Measurements from ENCODE around the gene ADAMTS12.

The ADAMTS12 gene

DNA sequence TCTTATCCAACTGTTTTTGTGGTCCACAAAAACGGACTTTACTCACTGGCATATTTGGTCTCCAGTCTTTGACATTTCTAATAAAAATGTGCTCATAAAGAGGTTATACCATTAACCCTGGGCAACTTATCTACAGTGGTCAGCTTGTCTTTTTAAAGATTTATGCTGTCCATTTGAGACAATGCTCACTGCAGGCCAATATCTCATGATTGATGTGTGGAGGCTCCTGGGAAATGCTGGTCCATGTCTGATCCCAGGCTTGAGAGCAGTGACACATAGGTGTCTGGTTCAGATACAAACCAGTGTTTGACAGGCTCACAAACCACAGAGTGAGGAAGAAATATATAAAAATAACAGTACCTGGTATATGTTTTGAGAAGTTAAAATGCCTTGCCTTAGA lies 270.3 kb downstream of the ADAMTS12 start:
- DNase-seq (ENCODE audit: insufficient read length, low spot score) (no peak), FAIRE-seq (no peak)

DNA sequence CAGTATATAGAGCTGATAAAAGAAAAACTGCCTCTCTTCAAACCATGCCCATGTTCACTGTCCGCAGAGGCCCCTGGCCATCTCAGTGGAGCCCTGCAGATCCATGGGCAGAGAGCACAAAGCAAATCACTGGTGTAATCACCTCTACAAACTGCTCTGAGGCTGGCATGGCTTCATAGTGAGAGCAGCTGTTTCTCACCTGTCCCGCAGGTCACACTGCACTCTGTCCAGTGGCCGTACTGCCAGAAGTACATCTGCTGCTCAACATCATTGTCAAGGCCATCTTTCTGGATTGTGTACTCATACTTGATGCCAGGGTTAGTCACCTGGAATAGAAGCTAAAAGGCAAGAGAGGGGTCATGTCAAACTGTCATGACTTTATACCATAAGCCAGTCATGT lies 277.8 kb downstream of the ADAMTS12 start:
- FAIRE-seq (peak; percentile 28), DNase-seq (ENCODE audit: insufficient read length, low spot score) (no peak)

DNA sequence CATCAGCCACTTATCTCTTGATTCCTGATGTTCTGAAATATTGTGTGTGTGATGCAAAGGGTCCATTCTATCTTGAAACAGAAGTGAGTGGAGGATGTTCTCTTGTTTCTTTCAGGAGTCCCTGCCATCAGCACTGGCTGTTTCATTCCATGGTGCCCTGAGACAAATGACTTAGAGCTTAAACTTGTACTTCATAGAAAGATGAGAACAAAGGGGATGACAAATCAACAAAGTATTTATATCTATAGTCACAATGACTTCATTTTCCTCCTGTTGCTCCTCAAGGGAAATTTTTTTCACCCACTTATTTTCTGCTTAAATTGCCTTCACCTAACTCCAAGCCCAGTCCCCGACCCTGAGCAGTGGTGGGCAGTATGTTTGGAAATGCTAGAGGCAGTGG lies 279.4 kb downstream of the ADAMTS12 start:
- DNase-seq (ENCODE audit: insufficient read length, low spot score) (peak; percentile 54), FAIRE-seq (no peak)

DNA sequence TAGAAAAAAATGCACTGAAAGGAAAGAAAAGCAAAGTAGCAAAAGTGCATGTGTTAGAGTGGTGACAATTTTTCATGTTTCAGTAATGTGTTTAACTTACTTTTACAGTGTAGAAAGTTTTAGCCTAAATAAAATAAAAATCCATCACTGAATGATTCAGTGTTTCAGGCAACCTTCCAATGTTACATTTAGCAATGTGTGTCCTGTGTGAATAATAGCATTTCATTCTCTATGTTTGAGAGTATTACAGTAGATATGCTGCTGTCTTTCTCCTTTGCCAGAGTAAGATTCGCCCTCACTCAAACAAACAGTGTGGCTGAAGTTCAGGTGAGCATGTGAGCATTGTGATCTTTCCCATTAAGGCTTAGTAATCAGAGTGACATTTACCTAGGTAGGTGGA lies 279.9 kb downstream of the ADAMTS12 start:
- peak; percentile 60 for FAIRE-seq
- no peak for DNase-seq (ENCODE audit: insufficient read length, low spot score)

DNA sequence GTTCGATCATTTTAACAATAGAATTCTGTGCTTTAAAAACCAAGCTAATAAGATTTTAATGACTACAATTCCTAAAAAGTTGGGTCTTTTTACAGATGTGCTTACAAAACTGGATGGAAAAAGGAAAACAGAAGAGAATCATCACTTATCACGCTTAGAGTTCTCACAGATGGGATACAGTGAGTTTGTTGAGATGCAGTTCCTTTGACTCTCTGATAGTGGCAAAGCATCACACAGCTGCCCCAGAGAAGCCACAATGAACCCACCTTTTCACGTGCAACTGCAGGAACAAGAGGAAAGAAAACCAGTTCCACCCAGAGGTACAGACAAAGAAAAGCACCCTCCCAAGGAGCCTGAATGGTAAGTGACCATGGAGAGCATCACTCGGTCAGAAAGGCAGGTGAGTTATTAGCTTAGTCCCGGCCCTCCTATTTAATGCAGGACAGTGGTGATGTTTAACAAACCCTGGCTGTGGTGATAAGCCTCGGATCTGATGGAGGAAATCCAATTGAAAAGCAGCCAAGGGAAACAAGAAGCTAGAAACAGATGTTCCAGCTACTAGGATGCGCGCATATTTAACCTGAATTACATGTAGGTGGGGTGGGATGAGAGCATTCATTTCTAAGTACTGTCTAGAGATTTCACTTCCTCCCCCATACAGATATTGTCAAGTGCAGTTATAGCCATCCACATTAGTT lies 283.3 kb downstream of the ADAMTS12 start:
- peak; percentile 79 for FAIRE-seq
- no peak for DNase-seq (ENCODE audit: insufficient read length, low spot score)

DNA sequence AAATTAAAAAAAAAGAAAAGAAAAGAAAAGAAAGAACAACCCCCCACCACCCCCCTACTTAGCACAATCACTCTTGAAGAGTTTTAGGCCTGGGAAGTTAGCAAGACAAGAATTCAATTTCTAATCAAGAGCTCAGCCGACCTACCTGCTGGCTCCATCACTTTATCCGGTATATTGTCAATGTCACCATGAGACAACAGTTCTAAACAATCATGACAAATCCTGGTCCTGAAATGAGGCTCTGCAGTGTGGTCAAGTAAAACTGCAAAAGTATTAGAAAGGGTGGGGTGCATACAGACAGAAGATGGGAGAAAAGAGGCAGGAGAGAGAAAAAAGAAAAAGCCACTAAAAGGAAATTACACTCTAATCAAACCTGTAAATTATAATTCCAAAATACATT lies 287.3 kb downstream of the ADAMTS12 start:
- DNase-seq (ENCODE audit: insufficient read length, low spot score) (no peak), FAIRE-seq (no peak)

DNA sequence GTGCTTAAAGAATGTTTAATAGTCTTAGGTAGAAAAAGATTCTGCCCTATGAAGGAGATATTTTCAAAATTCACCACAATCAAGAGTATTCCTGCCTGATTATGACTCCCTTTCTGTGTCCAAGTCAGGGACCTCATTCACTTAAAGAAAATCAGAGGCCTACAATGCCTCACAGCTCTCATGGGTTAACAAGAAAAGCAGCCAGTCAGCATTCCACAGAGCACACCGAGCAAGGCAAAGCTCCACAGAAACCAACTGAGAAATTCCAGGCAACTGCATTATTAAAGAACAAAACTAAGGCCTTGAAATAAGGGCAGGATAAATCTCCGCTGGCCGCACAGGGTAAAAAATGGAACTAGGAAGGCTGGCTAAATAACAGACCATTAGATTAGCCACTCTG lies 289.9 kb downstream of the ADAMTS12 start:
- DNase-seq (ENCODE audit: insufficient read length, low spot score) (no peak), FAIRE-seq (peak; percentile 4)

DNA sequence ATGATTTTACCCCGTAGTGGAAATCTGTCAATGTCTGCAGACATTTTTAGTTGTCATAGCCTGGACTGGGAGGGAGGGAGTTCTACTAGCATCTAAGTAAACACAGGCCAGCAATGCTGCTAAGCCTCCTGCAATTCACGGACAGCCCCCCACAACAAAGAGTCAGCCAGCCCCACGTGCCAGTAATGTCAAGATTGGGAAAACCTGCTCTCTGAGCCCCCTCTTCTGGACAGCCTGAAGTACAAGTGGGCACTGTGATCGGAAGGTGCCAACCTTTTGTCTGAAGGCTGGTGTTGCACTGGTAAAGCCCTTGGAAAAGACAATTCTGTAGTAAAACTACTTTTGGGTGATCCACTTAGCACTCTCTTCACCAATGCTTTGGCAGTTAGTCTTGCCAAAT lies 296.5 kb downstream of the ADAMTS12 start:
- no peak for FAIRE-seq
- no peak for DNase-seq (ENCODE audit: insufficient read length, low spot score)

DNA sequence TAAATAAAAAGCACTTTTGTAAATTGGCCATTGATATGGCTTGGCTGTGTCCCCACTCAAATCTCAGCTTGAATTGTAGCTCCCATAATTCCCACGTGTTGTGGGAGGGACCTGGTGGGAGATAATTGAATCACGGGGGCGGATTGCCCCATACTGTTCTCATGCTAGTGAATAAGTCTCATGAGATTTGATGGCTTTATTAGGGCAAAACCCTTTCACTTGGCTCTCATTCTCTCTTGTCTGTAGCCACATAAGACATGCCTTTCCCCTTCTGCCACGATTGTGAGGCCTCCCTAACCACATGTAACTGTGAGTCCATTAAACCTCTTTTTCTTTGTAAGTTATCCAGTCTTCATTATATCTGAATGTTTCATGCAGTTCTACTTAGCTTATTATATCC lies 297.8 kb downstream of the ADAMTS12 start:
- DNase-seq (ENCODE audit: insufficient read length, low spot score) (no peak), FAIRE-seq (peak; percentile 67)

DNA sequence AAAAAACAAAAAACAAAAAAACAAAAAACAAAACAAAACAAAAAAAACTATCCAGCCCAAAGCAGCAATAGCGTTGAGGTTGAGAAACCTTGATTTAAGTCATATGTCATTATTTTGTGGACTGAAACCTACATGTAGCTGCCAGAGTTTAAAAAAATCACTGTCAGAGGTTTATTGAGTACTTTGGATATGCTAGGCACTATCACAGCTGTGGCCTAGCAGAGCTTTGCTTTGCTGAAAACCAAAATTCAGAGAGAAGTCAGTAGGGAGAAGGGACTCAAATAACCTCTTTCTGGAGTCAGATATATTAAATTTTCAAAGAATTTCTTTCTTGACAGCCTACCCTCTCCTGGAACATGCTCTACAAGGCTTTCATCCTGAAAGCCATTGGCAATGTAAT lies 299.5 kb downstream of the ADAMTS12 start:
- no peak for FAIRE-seq
- DNase-seq (ENCODE audit: insufficient read length, low spot score) = no peak

DNA sequence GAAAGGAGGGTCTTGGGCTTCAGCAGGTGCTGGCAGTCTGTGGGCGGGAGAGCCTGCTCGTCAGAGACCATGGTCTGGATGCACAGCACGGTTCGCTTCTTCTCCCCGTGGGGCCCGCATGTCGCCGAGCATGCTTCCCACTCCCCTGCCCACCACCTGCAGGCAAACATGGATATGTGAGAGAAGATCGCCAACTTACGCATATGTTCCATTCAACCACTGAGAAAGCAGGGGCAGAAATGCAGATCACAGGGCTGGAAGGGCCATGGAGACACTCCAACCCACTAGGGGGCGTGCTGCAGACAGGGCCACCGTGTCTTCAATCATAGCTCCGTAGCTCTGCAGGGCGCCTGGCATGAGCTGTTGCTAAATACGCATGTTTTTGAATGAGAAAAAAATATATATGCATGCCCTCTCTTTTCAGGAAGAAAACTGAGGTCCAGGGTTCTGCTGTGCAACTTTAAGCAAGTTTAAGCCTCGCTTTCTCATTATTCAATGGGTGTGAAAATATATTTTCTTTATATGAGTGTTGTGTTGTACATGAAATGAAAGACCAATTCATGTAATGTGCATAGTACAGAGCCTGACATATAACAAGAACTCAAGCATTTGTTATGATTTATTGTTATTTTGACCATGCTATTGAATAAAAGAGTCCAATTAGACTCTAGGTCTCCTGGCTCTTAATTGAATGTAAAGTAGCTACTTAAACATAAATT lies 303.0 kb downstream of the ADAMTS12 start:
- DNase-seq (ENCODE audit: insufficient read length, low spot score) (no peak), FAIRE-seq (peak; percentile 23)

DNA sequence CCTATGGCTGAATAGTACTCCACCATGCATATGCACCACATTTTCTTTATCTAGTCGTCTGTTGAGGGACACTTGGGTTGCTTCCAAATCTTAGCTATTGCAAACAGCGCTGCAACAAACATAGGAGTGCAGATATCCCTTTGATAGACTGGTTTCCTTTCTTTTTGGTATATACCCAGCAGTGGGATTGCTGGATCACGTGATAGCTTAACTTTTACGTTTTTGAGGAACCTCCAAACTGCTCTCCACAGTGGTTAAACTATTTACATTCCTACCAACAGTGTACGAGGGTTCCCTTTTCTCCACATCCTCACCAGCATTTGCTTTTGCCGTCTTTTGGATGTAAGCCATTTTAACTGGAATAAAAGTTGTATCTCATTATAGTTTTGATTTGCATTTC lies 308.5 kb downstream of the ADAMTS12 start:
- FAIRE-seq = peak; percentile 69
- no peak for DNase-seq (ENCODE audit: insufficient read length, low spot score)

DNA sequence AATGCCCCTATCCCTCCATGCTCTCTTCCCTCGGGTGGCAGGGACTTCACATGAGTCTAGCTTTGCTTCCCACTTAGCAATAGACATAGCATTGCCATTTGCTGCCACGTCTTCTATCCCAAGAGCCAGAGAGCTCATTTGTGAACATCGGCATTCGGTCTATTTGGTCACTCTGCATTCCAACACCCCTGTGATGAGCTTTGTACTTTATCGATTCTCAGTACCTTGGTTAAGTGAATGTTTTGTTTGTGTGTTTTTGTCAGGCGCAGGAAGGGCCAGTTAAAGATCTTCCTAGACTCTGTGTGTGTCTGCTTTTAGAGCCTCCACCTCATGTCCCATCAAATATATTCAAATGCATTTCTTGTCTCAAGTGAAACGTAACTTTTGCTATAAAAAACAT lies 309.4 kb downstream of the ADAMTS12 start:
- FAIRE-seq = no peak
- DNase-seq (ENCODE audit: insufficient read length, low spot score) = no peak

DNA sequence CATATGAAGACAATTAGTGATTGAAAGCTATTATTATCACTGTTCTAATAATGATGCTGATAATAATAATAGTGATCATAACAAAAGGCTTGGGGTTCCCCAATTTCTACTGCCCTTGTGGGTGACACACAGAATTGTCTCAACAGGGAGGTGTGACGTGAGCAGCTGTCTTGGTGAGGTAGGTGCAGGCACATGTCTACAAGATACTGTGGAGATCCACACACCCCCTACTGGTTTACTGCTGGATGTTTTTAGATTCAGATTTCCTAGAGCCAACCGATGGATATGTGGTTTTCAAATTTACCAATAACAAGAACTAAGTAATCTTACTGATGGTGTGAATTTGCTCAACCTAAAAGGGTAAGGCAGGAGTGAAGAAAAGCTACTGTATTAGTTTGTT lies 312.0 kb downstream of the ADAMTS12 start:
- DNase-seq (ENCODE audit: insufficient read length, low spot score) (no peak), FAIRE-seq (no peak)

DNA sequence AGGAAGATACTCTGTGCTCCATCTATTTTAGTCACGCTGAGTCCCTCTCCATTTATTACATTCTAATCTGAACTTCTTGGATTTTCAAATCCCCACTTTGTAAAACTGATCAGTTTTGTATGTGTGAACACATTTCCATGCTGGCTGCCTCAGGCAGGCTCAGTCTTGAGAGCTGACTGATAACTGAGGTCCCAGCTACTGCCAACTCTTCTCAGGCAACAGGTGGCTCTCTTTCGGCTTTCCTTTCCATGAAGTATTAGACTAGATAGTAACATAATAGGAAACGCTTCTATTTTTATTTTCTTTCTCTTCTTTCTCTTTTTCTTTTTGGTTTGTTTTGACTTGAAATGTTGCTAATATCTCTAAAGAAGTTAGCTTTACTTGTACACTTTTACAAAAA lies 312.6 kb downstream of the ADAMTS12 start:
- FAIRE-seq (no peak), DNase-seq (ENCODE audit: insufficient read length, low spot score) (no peak)

DNA sequence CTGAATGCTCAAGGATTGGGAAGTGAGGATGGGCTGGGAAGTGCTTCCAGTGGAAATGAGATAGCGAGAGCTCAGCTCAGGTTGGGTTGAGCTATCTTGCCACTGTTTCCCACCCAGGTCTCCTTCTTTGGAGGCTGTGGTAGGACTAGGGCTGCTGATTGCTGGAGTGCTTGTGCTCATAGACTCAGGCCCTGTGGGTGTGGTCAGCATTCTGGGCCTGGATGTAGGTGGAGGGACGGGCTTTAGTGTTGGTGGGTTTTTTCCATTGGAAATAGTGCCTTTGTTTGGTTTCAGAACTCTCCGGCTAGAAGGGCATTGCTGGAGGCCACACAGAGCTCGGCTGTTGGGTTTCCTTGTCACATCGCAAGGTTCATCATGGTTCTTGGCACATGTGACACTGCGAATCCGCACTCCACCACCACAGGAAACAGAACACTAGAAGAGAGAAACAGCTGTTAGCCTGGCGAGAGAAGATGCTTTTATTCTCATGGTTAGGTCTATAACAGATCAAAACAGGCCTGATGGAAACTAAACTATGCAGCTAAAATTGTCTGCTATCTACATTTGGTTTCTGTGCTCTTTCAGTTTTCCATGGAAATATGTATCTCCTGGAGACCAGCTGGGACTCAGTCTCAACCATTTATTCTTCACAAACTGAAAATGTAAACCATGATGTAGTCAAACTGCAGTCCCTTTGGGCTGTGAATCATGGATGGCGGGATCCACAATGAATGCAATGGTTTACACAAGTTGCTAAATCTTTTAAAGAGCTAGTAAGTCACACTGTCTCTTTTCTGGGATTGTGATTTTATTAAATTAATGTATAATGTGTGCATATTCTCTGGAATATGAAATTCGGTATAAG lies 314.8 kb downstream of the ADAMTS12 start:
- DNase-seq (ENCODE audit: insufficient read length, low spot score) (no peak), FAIRE-seq (no peak)

DNA sequence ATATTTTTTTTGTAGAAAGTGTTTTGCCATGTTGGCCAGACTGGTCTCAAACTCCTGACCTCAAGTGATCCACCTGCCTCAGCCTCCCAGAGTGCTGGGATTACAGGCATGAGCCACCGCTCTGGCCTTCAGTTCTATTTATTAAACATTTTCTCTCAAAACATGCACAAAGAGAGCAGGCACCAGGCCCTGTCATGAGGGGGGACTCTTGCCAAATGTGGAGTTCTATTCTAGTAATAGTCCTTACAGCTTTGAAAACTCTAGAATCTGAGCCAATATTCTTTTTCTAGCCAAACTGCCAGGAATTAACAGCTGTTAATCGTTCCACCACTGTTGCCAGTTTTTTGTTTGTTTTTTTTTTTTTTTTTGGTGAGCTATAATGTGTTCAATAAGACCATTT lies 326.5 kb downstream of the ADAMTS12 start:
- FAIRE-seq (no peak), DNase-seq (ENCODE audit: insufficient read length, low spot score) (no peak)

DNA sequence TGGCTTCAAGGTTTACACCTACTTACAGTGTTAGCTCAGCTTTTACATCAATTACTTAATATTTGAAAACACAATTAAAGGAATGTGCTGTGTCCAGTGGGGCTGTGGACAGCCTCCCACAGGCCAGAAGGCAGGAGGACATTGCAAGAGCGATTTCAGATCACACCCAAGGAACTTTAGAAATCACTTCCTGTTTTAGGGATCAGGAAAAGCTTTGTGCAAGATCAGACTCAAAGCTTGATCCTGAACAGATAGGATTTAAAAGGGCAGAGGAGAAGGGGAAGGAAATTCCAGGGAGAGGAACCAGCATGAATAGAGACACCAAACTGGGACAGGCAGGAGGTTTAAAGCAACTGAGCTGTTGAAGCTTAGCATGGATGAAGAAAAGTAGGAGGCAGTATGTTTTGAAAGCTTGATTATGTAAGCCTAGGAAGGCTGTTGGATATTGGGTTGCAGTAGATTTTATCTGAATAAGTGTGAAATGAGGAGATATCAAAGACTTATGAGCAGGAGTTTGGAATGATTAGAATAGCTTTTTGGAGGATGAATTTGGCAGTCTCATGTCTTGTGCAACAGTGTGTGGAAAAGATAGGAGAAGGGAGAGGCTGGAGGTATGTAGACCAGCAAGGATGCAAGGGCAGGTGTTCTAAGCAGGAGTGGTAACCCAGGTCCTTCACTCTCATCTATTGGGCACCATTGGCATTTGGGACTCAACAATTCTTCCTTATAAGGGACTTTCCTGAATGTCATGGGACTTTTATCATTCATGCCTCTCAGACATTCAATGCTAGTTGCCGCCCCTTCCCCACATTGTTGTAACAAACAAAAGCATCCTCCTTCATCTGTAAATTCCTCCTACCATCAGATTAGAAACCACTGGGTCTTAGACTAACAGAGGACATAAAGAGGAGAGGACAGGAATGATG lies 327.5 kb downstream of the ADAMTS12 start:
- DNase-seq (ENCODE audit: insufficient read length, low spot score) (no peak), FAIRE-seq (no peak)

DNA sequence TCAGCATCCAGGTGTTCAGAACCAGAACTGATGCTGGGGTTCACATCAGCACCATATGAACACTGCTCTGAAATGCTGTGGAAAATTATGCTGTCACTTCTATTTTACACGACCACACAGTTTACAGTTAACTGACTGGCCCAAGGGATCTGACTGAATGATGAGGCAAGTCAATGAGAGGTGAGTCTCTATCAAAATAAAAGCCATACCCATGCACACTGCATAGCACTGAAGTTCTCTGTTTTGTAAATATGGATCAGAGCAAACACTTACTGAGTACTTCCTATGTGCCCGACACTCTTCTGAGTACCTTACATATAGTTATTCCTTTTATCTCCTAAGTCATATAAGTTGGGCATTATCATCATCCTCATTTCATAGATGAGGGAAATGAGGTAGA lies 328.3 kb downstream of the ADAMTS12 start:
- no peak for FAIRE-seq
- DNase-seq (ENCODE audit: insufficient read length, low spot score) = no peak

DNA sequence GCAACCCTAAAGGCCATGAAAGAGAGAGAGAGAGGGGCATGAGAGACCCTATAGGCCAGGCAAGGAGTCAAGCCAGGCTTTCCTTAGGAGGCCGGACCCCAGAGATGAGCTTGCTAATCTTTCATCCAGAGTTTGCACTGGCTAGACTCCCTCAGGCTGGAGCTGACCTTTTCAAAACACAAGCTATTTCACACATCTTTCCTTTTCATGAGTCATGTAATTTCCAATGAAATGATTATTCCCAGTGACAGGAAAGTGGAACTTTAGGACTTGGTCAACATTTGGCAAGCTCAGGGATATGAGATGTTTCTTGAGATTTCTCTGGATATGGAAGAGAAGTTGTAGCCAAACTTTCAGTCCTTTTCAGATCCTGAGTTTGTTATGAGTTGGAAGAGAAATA lies 333.3 kb downstream of the ADAMTS12 start:
- DNase-seq (ENCODE audit: insufficient read length, low spot score) (no peak), FAIRE-seq (no peak)

DNA sequence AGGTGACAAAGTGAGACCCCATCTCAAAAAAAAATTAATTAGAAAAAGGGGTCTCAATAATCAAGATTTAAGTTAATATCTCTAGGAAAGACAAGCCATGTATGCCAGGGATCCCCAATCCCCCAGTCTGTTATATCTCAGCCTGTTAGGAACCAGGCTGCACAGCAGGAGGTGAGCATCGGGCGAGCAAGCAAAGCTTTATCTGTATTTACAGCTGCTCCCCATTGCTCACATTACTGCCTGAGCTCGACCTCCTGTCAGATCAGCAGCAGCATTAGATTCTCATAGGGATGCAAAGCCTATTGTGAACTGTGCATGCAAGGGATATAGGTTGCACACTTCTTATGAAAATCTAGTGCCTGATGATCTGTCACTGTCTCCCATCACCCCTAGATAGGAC lies 334.2 kb downstream of the ADAMTS12 start:
- no peak for DNase-seq (ENCODE audit: insufficient read length, low spot score)
- no peak for FAIRE-seq

Measured in HTR-8/SVneo (cell line).